Muscle layer of duodenum (tissue), 2 donors: ENCODE results near the gene RAB3GAP1.

ENCODE experiments used
- H3K27ac ChIP-seq: one replicate; pipeline ENCODE4 v1.7.0; 2013; ENCODE audit warnings: mild to moderate bottlenecking, low read length
- H3K27me3 ChIP-seq: one replicate; pipeline ENCODE4 v1.7.0; 2013; ENCODE audit warnings: low read depth, mild to moderate bottlenecking, control low read depth, low read length
- H3K36me3 ChIP-seq, 2 donors: one replicate each; pipeline ENCODE4 v1.7.0; 2013; ENCODE audit warnings: low read length in 2 of 2, control low read depth in 1 of 2, mild to moderate bottlenecking in 1 of 2; ENCODE audit not compliant: insufficient read depth in 2 of 2, control insufficient read depth in 1 of 2
- H3K4me1 ChIP-seq, 2 donors: one replicate each; pipeline ENCODE4 v1.7.0; 2013; ENCODE audit warnings: low read length in 2 of 2, mild to moderate bottlenecking in 2 of 2, control low read depth in 1 of 2, moderate library complexity in 1 of 2; ENCODE audit not compliant: insufficient read depth in 2 of 2, control insufficient read depth in 1 of 2
- H3K4me3 ChIP-seq, 2 donors: one replicate each; pipeline ENCODE4 v1.7.0; 2013; ENCODE audit warnings: low read length in 2 of 2, low read depth in 1 of 2, mild to moderate bottlenecking in 1 of 2
- H3K9me3 ChIP-seq, 2 donors: one replicate each; pipeline ENCODE4 v1.7.0; 2013; ENCODE audit warnings: low read length in 2 of 2, control low read depth in 1 of 2, mild to moderate bottlenecking in 1 of 2; ENCODE audit not compliant: control insufficient read depth in 1 of 2
- donor health status: healthy.

Gene RAB3GAP1

GRCh38 chr2:135167273-135167672 lies 115.2 kb downstream of the RAB3GAP1 start:
- Histone ChIP-seq H3K4me1 (no peaks in the 10 kb centered on the region), H3K36me3 (peaks cover 65 to 68% of the 10 kb centered on the region in 2 donors), H3K27ac (no peak overlapping the region), H3K9me3 (no peaks in the 10 kb centered on the region), H3K4me3 (no peak overlapping the region), H3K27me3 (no peaks in the 10 kb centered on the region)

GRCh38 chr2:135168204-135168856 lies 116.2 kb downstream of the RAB3GAP1 start:
- Histone ChIP-seq H3K9me3 (no peaks in the 10 kb centered on the region), H3K4me1 (no peaks in the 10 kb centered on the region), H3K27me3 (no peaks in the 10 kb centered on the region), H3K4me3 (no peak overlapping the region), H3K36me3 (peaks cover 56 to 66% of the 10 kb centered on the region in 2 donors), H3K27ac (no peak overlapping the region)

- no peaks in the 10 kb centered on the region for H3K27me3 ChIP-seq
- no peaks in the 10 kb centered on the region for H3K4me1 ChIP-seq
- H3K4me3 ChIP-seq, result no peak overlapping the region
- H3K9me3 ChIP-seq, result no peaks in the 10 kb centered on the region
- H3K27ac ChIP-seq, result no peak overlapping the region
- H3K36me3 ChIP-seq, result peaks cover 43 to 58% of the 10 kb centered on the region in 2 donors
Observed at GRCh38 chr2:135169900-135170753, 118.0 kb downstream of the RAB3GAP1 start.

- H3K27me3 ChIP-seq, result no peaks in the 10 kb centered on the region
- no peak overlapping the region for H3K4me3 ChIP-seq
- H3K27ac ChIP-seq, result no peak overlapping the region
- no peaks in the 10 kb centered on the region for H3K4me1 ChIP-seq
- peaks cover 33 to 34% of the 10 kb centered on the region in 2 donors for H3K36me3 ChIP-seq
- H3K9me3 ChIP-seq, result peaks cover 0 to 3% of the 10 kb centered on the region in 2 donors
Observed at GRCh38 chr2:135174049-135174809, 122.1 kb downstream of the RAB3GAP1 start.

GRCh38 chr2:135174810-135175093 lies 122.7 kb downstream of the RAB3GAP1 start:
- Histone ChIP-seq H3K9me3 (peaks cover 0 to 3% of the 10 kb centered on the region in 2 donors), H3K27me3 (no peaks in the 10 kb centered on the region), H3K36me3 (peaks cover 28 to 29% of the 10 kb centered on the region in 2 donors), H3K4me1 (no peaks in the 10 kb centered on the region), H3K4me3 (no peak overlapping the region), H3K27ac (no peak overlapping the region)

- H3K4me3 ChIP-seq, result no peak overlapping the region
- no peak overlapping the region for H3K27ac ChIP-seq
- H3K9me3 ChIP-seq, result peaks cover 0 to 3% of the 10 kb centered on the region in 2 donors
- H3K4me1 ChIP-seq, result no peaks in the 10 kb centered on the region
- no peaks in the 10 kb centered on the region for H3K27me3 ChIP-seq
- H3K36me3 ChIP-seq, result peaks cover 25 to 26% of the 10 kb centered on the region in 2 donors
Observed at GRCh38 chr2:135175177-135175576, 123.1 kb downstream of the RAB3GAP1 start.

- no peaks in the 10 kb centered on the region for H3K27me3 ChIP-seq
- H3K36me3 ChIP-seq, result peaks cover 7 to 11% of the 10 kb centered on the region in 2 donors
- H3K4me3 ChIP-seq, result no peak overlapping the region
- peaks cover 0 to 3% of the 10 kb centered on the region in 2 donors for H3K9me3 ChIP-seq
- H3K27ac ChIP-seq, result no peak overlapping the region
- no peaks in the 10 kb centered on the region for H3K4me1 ChIP-seq
Observed at GRCh38 chr2:135179689-135180088, 127.6 kb downstream of the RAB3GAP1 start.

GRCh38 chr2:135182190-135182589 lies 130.1 kb downstream of the RAB3GAP1 start:
- peaks cover 0 to 2% of the 10 kb centered on the region in 2 donors for H3K9me3 ChIP-seq
- H3K27ac ChIP-seq, result no peak overlapping the region
- H3K36me3 ChIP-seq, result peaks cover 0 to 3% of the 10 kb centered on the region in 2 donors
- no peaks in the 10 kb centered on the region for H3K27me3 ChIP-seq
- H3K4me3 ChIP-seq, result no peak overlapping the region
- H3K4me1 ChIP-seq, result no peaks in the 10 kb centered on the region

- Histone ChIP-seq H3K27me3 (no peaks in the 10 kb centered on the region), H3K27ac (no peak overlapping the region), H3K4me3 (no peak overlapping the region), H3K4me1 (no peaks in the 10 kb centered on the region), H3K9me3 (no peaks in the 10 kb centered on the region), H3K36me3 (peaks cover 0 to 3% of the 10 kb centered on the region in 2 donors)
Observed at GRCh38 chr2:135182601-135183000, 130.5 kb downstream of the RAB3GAP1 start.

- no peaks in the 10 kb centered on the region for H3K9me3 ChIP-seq
- no peaks in the 10 kb centered on the region for H3K4me1 ChIP-seq
- peaks cover 0 to 3% of the 10 kb centered on the region in 2 donors for H3K36me3 ChIP-seq
- no peaks in the 10 kb centered on the region for H3K27me3 ChIP-seq
- H3K27ac ChIP-seq, result no peak overlapping the region
- no peak overlapping the region for H3K4me3 ChIP-seq
Observed at GRCh38 chr2:135183822-135184221, 131.7 kb downstream of the RAB3GAP1 start.

GRCh38 chr2:135186054-135186453 lies 134.0 kb downstream of the RAB3GAP1 start:
- Histone ChIP-seq H3K36me3 (no peaks in the 10 kb centered on the region), H3K27ac (no peak overlapping the region), H3K4me3 (no peak overlapping the region), H3K27me3 (no peaks in the 10 kb centered on the region), H3K4me1 (no peaks in the 10 kb centered on the region), H3K9me3 (peaks cover 0 to 2% of the 10 kb centered on the region in 2 donors)
